ENCODE results near the gene PSRC1. TPM values are rescaled to one million over a fixed set of nuclear protein-coding genes. Genes with fewer than 3 reads are reported as not detected.

Gene PSRC1
- total RNA-seq, 1 experiment from 2014 or later, result 65.2 TPM

Other genes starting within 250 kb of the PSRC1 start
- gene WDR47, start 241.0 kb downstream of the PSRC1 start, total RNA-seq (2014; rRNA removed; shearing (Covaris generic)), result 9.2 and 16.6 TPM in 2 replicates
- 52.5 and 60.0 TPM in 2 replicates for gene TAF13, start 207.1 kb downstream of the PSRC1 start, total RNA-seq (2014; rRNA removed; shearing (Covaris generic))
- 7.5 and 10.6 TPM in 2 replicates for gene TMEM167B, start 192.4 kb downstream of the PSRC1 start, total RNA-seq (2014; rRNA removed; shearing (Covaris generic))
- gene ELAPOR1, start 169.0 kb downstream of the PSRC1 start, total RNA-seq (2014; rRNA removed; shearing (Covaris generic)), result 0.73 and 1.3 TPM in 2 replicates
- 173 and 183 TPM in 2 replicates for gene SARS1, start 69.2 kb downstream of the PSRC1 start, total RNA-seq (2014; rRNA removed; shearing (Covaris generic))
- gene CELSR2, start 33.6 kb downstream of the PSRC1 start, total RNA-seq (2014; rRNA removed; shearing (Covaris generic)), result 1.5 and 1.7 TPM in 2 replicates
- not detected in 2 replicates for gene MYBPHL, start 23.9 kb upstream of the PSRC1 start, total RNA-seq (2014; rRNA removed; shearing (Covaris generic))
- 7.7 and 8.1 TPM in 2 replicates for gene SORT1, start 114.8 kb upstream of the PSRC1 start, total RNA-seq (2014; rRNA removed; shearing (Covaris generic))
- gene PSMA5, start 143.3 kb upstream of the PSRC1 start, total RNA-seq (2014; rRNA removed; shearing (Covaris generic)), result 54.6 and 94.4 TPM in 2 replicates
- 0.05 and 0.17 TPM in 2 replicates for gene SYPL2, start 183.4 kb upstream of the PSRC1 start, total RNA-seq (2014; rRNA removed; shearing (Covaris generic))
- 10.2 and 11.1 TPM in 2 replicates for gene ATXN7L2, start 200.8 kb upstream of the PSRC1 start, total RNA-seq (2014; rRNA removed; shearing (Covaris generic))
- gene CYB561D1, start 210.9 kb upstream of the PSRC1 start, total RNA-seq (2014; rRNA removed; shearing (Covaris generic)), result 2.6 and 2.7 TPM in 2 replicates
- 1.4 and 2.0 TPM in 2 replicates for gene AMIGO1, start 226.6 kb upstream of the PSRC1 start, total RNA-seq (2014; rRNA removed; shearing (Covaris generic))